ENCODE measurements around the gene MCCD1.

Gene MCCD1

DNA sequence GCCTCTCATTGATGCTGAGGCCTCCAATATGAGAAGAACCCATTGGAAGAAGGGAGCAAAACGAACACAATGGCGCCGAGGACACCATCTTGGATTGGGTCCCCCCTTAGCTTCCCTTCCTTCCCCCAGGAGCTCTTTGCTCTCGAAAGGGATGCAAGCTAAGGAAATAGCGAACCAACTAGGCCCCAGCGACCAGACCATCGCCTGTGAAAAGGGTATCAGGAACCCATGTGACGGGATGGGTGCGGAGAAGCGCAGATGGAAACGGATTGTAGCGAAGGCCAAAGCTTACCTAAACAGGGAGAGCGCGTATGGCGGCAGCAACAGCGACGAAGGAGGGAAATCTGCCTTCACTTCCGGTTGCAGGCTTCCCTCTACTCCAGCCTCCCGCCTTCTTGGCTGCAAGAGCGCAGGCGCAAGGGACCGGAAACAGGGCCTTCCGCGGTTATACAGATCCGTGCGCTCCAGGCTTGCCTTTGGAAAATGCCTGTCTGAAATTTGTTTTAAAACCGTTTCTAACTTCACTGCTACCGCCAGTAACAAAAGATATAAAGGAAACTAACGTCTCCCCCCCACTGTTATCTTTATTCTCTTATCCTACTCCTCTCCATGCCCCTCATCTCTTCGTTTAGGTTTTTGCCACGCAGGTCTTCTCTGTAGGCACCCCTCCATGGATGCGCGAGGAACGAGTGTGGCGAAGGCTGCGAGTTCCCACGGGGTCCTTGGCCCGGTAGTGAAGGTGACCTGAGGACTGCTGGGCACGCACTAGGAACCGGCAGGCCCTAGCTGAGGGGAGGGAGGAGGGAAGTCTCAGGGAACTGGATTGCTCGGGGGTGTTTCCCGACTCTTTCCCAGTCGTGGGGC lies 13.1 kb downstream of the MCCD1 start, which contains the start of gene DDX39B (continued):
- TF ChIP-seq, protein P1, sequence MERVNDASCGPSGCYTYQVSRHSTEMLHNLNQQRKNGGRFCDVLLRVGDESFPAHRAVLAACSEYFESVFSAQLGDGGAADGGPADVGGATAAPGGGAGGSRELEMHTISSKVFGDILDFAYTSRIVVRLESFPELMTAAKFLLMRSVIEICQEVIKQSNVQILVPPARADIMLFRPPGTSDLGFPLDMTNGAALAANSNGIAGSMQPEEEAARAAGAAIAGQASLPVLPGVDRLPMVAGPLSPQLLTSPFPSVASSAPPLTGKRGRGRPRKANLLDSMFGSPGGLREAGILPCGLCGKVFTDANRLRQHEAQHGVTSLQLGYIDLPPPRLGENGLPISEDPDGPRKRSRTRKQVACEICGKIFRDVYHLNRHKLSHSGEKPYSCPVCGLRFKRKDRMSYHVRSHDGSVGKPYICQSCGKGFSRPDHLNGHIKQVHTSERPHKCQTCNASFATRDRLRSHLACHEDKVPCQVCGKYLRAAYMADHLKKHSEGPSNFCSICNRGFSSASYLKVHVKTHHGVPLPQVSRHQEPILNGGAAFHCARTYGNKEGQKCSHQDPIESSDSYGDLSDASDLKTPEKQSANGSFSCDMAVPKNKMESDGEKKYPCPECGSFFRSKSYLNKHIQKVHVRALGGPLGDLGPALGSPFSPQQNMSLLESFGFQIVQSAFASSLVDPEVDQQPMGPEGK (tag by site-specific recombination; IDR thresholded peaks at IDR 0.05): no peak
- TF ChIP-seq ZIC2 (tag by site-specific recombination; IDR thresholded peaks at IDR 0.05) (peak; percentile 79), ZNF837 (tag by site-specific recombination; IDR thresholded peaks at IDR 0.05) (no peak), ZNF335 (tag by site-specific recombination; conservative IDR thresholded peaks at IDR 0.05) (peak; percentile 100), FEZF1 (tag by site-specific recombination; IDR thresholded peaks at IDR 0.05) (peak; percentile 63), ZXDB (tag by site-specific recombination; IDR thresholded peaks at IDR 0.05) (peak; percentile 97), ZNF155 (tag by site-specific recombination; IDR thresholded peaks at IDR 0.05) (no peak), ZNF660 (tag by site-specific recombination; IDR thresholded peaks at IDR 0.05) (peak; percentile 73), ZSCAN30 (tag by site-specific recombination; IDR thresholded peaks at IDR 0.05) (peak; percentile 17; the same call in 1 of the 2 replicates), ZNF354C (tag by site-specific recombination; IDR thresholded peaks at IDR 0.05; ENCODE audit: borderline replicate concordance, low read depth) (no peak), ZNF133 (tag by site-specific recombination; IDR thresholded peaks at IDR 0.05) (no peak), ZBTB21 (tag by site-specific recombination; IDR thresholded peaks at IDR 0.05) (peak; percentile 76), PRDM1 (tag by site-specific recombination; IDR thresholded peaks at IDR 0.05) (no peak; the same call in 1 of the 2 replicates), ZFHX2 (tag by site-specific recombination; conservative IDR thresholded peaks at IDR 0.05) (no peak), ZNF558 (tag by site-specific recombination; IDR thresholded peaks at IDR 0.05) (peak; percentile 42), KLF16 (tag by site-specific recombination; IDR thresholded peaks at IDR 0.05) (peak; percentile 70; the same call in 1 of the 2 replicates), MZF1 (tag by site-specific recombination; IDR thresholded peaks at IDR 0.05; ENCODE audit: borderline replicate concordance) (no peak), ZNF138 (tag by site-specific recombination; IDR thresholded peaks at IDR 0.05; ENCODE audit: borderline replicate concordance) (no peak), ZNF266 (tag by site-specific recombination; IDR thresholded peaks at IDR 0.05; ENCODE audit: low read depth) (no peak; the same call in 1 of the 2 replicates), ZNF621 (tag by site-specific recombination; IDR thresholded peaks at IDR 0.05) (no peak), ZNF624 (tag by site-specific recombination; IDR thresholded peaks at IDR 0.05) (peak; percentile 48; the same call in 1 of the 2 replicates), HOXD13 (CRISPR knock-in tag; IDR thresholded peaks at IDR 0.05; ENCODE audit: borderline replicate concordance) (no peak), BCL11B (tag by site-specific recombination; IDR thresholded peaks at IDR 0.05; ENCODE audit: low read depth) (no peak), HOXC10 (CRISPR knock-in tag; IDR thresholded peaks at IDR 0.05) (0 out of 2 replicates have a peak, but pooled peaks have one; percentile 91), ZNF776 (tag by site-specific recombination; IDR thresholded peaks at IDR 0.05; ENCODE audit: borderline replicate concordance) (no peak), ZBTB48 (tag by site-specific recombination; IDR thresholded peaks at IDR 0.05) (peak; percentile 66)
- TF ChIP-seq, protein P2, sequence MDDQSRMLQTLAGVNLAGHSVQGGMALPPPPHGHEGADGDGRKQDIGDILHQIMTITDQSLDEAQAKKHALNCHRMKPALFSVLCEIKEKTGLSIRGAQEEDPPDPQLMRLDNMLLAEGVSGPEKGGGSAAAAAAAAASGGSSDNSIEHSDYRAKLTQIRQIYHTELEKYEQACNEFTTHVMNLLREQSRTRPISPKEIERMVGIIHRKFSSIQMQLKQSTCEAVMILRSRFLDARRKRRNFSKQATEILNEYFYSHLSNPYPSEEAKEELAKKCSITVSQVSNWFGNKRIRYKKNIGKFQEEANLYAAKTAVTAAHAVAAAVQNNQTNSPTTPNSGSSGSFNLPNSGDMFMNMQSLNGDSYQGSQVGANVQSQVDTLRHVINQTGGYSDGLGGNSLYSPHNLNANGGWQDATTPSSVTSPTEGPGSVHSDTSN (CRISPR knock-in tag; IDR thresholded peaks at IDR 0.05): peak; percentile 38; the same call in 1 of the 2 replicates
- TF ChIP-seq, protein P3, sequence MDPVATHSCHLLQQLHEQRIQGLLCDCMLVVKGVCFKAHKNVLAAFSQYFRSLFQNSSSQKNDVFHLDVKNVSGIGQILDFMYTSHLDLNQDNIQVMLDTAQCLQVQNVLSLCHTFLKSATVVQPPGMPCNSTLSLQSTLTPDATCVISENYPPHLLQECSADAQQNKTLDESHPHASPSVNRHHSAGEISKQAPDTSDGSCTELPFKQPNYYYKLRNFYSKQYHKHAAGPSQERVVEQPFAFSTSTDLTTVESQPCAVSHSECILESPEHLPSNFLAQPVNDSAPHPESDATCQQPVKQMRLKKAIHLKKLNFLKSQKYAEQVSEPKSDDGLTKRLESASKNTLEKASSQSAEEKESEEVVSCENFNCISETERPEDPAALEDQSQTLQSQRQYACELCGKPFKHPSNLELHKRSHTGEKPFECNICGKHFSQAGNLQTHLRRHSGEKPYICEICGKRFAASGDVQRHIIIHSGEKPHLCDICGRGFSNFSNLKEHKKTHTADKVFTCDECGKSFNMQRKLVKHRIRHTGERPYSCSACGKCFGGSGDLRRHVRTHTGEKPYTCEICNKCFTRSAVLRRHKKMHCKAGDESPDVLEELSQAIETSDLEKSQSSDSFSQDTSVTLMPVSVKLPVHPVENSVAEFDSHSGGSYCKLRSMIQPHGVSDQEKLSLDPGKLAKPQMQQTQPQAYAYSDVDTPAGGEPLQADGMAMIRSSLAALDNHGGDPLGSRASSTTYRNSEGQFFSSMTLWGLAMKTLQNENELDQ (tag by site-specific recombination; IDR thresholded peaks at IDR 0.05; ENCODE audit: low read depth): no peak
- TF ChIP-seq, protein P4, sequence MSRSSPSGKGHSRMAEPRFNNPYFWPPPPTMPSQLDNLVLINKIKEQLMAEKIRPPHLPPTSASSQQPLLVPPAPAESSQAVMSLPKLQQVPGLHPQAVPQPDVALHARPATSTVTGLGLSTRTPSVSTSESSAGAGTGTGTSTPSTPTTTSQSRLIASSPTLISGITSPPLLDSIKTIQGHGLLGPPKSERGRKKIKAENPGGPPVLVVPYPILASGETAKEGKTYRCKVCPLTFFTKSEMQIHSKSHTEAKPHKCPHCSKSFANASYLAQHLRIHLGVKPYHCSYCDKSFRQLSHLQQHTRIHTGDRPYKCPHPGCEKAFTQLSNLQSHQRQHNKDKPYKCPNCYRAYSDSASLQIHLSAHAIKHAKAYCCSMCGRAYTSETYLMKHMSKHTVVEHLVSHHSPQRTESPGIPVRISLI (tag by site-specific recombination; IDR thresholded peaks at IDR 0.05): no peak
- TF ChIP-seq, protein P5, sequence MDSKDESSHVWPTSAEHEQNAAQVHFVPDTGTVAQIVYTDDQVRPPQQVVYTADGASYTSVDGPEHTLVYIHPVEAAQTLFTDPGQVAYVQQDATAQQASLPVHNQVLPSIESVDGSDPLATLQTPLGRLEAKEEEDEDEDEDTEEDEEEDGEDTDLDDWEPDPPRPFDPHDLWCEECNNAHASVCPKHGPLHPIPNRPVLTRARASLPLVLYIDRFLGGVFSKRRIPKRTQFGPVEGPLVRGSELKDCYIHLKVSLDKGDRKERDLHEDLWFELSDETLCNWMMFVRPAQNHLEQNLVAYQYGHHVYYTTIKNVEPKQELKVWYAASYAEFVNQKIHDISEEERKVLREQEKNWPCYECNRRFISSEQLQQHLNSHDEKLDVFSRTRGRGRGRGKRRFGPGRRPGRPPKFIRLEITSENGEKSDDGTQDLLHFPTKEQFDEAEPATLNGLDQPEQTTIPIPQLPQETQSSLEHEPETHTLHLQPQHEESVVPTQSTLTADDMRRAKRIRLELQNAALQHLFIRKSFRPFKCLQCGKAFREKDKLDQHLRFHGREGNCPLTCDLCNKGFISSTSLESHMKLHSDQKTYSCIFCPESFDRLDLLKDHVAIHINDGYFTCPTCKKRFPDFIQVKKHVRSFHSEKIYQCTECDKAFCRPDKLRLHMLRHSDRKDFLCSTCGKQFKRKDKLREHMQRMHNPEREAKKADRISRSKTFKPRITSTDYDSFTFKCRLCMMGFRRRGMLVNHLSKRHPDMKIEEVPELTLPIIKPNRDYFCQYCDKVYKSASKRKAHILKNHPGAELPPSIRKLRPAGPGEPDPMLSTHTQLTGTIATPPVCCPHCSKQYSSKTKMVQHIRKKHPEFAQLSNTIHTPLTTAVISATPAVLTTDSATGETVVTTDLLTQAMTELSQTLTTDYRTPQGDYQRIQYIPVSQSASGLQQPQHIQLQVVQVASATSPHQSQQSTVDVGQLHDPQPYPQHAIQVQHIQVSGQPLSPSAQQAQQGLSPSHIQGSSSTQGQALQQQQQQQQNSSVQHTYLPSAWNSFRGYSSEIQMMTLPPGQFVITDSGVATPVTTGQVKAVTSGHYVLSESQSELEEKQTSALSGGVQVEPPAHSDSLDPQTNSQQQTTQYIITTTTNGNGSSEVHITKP (tag by site-specific recombination; IDR thresholded peaks at IDR 0.05): peak; percentile 84
